H7 (cell line): ENCODE data around the gene FHDC1. TPM values are rescaled to one million over a fixed set of nuclear protein-coding genes. Genes with fewer than 3 reads are reported as not detected.

Experiments used
- DNase-seq: peaks from one replicate; pipeline ENCODE4 v3.0.0; 2012
- H3K27me3 ChIP-seq: 2 replicates; pipeline ENCODE4 v1.6.0; 2011; ENCODE audit warnings: mild to moderate bottlenecking, low read length; ENCODE audit not compliant: control insufficient read depth, insufficient read depth
- H3K36me3 ChIP-seq: replicated peaks from 2 replicates; pipeline ENCODE4 v1.5.1; 2011; ENCODE audit warnings: low read length; ENCODE audit not compliant: control insufficient read depth, insufficient read depth
- H3K4me3 ChIP-seq: 2 replicates; pipeline ENCODE4 v1.5.1; 2011; ENCODE audit warnings: low read depth, mild to moderate bottlenecking, control low read depth, low read length, moderate library complexity; ENCODE audit not compliant: insufficient read depth
- total RNA-seq: library from RNA; depleted of rRNA; stranded (reverse); fragments of >200 nt; shearing (Covaris generic); gene quantifications from 2 replicates; pipeline ENCODE4 v1.2.3, GENCODE V29; 2014

The FHDC1 gene
- total RNA-seq, 1 experiment from 2014 or later: 4.6 TPM

DNA sequence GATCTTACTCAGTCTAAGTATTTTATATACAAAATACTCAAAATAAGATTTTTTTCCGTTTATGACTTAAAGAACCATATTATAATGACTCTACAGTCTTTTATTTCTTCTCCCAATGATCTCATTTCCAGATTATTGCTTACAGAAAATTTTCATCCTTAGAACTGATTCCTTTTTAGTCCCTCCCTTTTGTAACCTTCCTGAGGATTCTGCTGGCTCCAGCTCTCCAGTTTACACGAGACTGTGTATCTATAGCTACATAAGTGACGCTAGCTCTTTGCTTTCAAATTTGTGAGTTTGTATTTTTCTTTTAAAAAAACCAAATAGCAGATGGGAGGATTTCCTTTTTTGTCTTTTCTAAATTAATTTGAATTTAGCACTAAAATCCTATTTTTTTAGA is 24.0 kb downstream of the FHDC1 start:
- DNase-seq: no peak
- Histone ChIP-seq H3K36me3 (peaks cover 23% of the 10 kb centered on the region), H3K4me3 (no peak overlapping the region), H3K27me3 (no peaks in the 10 kb centered on the region)

GRCh38 chr4:152961014-152961772 is 25.1 kb downstream of the FHDC1 start:
- peaks cover 27% of the 10 kb centered on the region for H3K36me3 ChIP-seq
- no peak for DNase-seq

GRCh38 chr4:152961773-152962115 is 25.6 kb downstream of the FHDC1 start:
- Histone ChIP-seq H3K4me3 (no peak overlapping the region), H3K27me3 (no peaks in the 10 kb centered on the region), H3K36me3 (peaks cover 26% of the 10 kb centered on the region)
- no peak for DNase-seq

More at GRCh38 chr4:152961014-152961772, 25.1 kb downstream of the FHDC1 start:
- H3K4me3 ChIP-seq: no peak overlapping the region
- H3K27me3 ChIP-seq: no peaks in the 10 kb centered on the region

GRCh38 chr4:152962150-152962549 is 26.0 kb downstream of the FHDC1 start:
- Histone ChIP-seq H3K36me3 (peaks cover 26% of the 10 kb centered on the region), H3K4me3 (no peak overlapping the region), H3K27me3 (no peaks in the 10 kb centered on the region)
- DNase-seq: no peak

GRCh38 chr4:152964335-152964734 is 28.2 kb downstream of the FHDC1 start:
- H3K27me3 ChIP-seq: no peaks in the 10 kb centered on the region
- no peak for DNase-seq
- H3K4me3 ChIP-seq: no peak overlapping the region
- H3K36me3 ChIP-seq: peaks cover 37% of the 10 kb centered on the region

GRCh38 chr4:152965611-152966010 is 29.5 kb downstream of the FHDC1 start:
- no peaks in the 10 kb centered on the region for H3K27me3 ChIP-seq
- no peak for DNase-seq
- H3K36me3 ChIP-seq: peaks cover 40% of the 10 kb centered on the region
- H3K4me3 ChIP-seq: no peak overlapping the region

DNA sequence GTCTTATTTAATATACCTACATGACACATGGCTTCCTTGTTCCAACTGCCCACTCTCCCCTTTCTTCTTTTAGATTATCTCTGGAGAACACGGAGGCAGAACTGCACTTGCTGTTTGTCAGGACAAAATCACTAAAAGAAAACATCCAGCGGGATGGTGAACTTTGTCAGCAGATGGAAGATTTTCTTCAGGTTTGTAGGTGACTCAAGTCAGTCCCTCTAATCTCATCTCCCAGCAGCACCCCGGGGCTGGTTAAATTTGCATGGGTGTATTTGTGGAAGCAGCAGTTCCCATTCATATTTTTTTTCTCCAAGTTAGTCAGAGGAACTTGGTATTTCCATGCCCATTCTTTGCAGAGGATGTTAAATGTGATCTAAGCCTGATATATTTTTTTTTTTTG is 31.8 kb downstream of the FHDC1 start:
- no peak overlapping the region for H3K4me3 ChIP-seq
- no peak for DNase-seq
- no peaks in the 10 kb centered on the region for H3K27me3 ChIP-seq
- H3K36me3 ChIP-seq: peaks cover 43% of the 10 kb centered on the region

- no peaks in the 10 kb centered on the region for H3K27me3 ChIP-seq
- no peak for DNase-seq
- peaks cover 42% of the 10 kb centered on the region for H3K36me3 ChIP-seq
- H3K4me3 ChIP-seq: no peak overlapping the region
Measured at GRCh38 chr4:152968806-152969394, 32.8 kb downstream of the FHDC1 start.

DNA sequence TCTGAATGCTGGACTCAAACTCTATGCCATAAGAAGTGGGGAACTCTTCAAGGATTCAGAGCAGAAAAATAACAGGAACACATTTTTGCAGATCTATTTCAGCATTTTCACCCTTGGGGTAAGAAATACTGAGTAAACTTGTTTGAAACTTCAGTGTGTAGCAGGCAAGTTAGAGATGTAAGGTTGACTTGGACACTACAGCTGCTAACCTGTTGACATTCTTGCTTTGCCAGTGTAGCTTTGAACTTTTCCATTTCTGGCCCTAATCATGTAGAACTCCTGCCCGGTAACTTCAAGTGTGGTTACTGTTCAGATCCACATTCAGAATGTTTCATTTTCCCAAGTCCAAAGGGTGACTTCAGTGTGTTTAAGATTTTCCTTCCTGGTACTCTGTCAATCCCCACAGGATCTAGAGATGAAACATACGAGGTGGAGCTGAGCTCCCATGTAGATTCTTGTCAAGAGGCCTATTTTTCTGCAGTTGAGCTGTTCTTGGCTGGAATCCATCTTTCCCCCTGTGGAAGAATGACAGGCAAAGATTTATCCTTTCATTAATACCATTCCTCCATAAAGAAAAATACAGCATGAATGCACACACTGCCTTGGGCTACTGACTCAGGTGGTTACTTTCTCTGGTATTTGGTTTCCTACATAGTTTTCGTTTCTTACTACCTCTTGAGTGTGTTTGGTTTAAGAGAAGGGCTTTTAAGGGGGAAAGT is 34.1 kb downstream of the FHDC1 start:
- no peak overlapping the region for H3K4me3 ChIP-seq
- H3K36me3 ChIP-seq: peaks cover 37% of the 10 kb centered on the region
- DNase-seq: no peak
- no peaks in the 10 kb centered on the region for H3K27me3 ChIP-seq

- no peak overlapping the region for H3K4me3 ChIP-seq
- no peak for DNase-seq
- H3K27me3 ChIP-seq: no peaks in the 10 kb centered on the region
- H3K36me3 ChIP-seq: peaks cover 32% of the 10 kb centered on the region
Measured at GRCh38 chr4:152971053-152971452, 34.9 kb downstream of the FHDC1 start.

DNA sequence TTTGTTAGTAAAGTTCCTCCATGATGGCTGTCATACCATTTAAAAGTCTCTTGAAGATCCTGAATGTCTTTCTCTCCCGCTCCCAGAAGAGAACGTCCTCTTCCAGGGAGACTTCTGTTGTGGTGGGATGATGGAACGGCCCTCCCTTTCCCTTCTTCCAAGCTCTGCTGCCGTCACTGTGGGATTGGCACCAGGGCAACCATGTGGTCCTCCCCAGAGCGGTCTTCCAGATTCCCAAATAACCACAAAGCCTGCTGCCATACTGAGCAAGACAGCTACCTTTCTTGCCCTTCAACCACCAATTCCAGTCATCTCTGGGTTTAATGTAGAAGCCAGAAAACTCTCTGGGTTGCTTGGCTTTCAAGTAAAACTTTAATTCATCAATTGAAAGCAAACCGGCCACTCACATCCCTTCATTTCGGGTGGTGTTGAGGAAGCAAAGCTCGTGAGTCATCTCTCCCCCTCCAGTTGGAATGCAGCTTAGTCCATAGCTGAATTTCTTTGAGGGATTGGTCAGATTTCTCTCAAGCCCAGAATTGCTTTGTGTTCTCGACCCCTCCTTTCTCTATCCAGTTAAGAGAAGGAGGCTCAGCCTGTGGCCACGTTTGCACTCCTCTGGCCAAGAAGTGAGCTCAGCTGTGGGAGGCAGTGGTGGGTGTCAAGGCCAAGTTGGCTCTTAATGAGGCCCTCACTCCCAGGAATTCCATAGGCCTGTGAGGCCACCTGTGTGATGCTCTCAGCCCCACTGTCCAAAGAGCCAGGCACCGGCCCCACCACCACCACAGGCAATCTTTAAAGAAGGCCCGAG is 36.9 kb downstream of the FHDC1 start:
- no peak for DNase-seq
- peaks cover 28% of the 10 kb centered on the region for H3K36me3 ChIP-seq

GRCh38 chr4:152973629-152974467 is 37.7 kb downstream of the FHDC1 start:
- Histone ChIP-seq H3K36me3 (peaks cover 24% of the 10 kb centered on the region), H3K4me3 (no peak overlapping the region), H3K27me3 (no peaks in the 10 kb centered on the region)
- DNase-seq: no peak

More for the DNA sequence above, 36.9 kb downstream of the FHDC1 start:
- Histone ChIP-seq H3K27me3 (no peaks in the 10 kb centered on the region), H3K4me3 (no peak overlapping the region)

DNA sequence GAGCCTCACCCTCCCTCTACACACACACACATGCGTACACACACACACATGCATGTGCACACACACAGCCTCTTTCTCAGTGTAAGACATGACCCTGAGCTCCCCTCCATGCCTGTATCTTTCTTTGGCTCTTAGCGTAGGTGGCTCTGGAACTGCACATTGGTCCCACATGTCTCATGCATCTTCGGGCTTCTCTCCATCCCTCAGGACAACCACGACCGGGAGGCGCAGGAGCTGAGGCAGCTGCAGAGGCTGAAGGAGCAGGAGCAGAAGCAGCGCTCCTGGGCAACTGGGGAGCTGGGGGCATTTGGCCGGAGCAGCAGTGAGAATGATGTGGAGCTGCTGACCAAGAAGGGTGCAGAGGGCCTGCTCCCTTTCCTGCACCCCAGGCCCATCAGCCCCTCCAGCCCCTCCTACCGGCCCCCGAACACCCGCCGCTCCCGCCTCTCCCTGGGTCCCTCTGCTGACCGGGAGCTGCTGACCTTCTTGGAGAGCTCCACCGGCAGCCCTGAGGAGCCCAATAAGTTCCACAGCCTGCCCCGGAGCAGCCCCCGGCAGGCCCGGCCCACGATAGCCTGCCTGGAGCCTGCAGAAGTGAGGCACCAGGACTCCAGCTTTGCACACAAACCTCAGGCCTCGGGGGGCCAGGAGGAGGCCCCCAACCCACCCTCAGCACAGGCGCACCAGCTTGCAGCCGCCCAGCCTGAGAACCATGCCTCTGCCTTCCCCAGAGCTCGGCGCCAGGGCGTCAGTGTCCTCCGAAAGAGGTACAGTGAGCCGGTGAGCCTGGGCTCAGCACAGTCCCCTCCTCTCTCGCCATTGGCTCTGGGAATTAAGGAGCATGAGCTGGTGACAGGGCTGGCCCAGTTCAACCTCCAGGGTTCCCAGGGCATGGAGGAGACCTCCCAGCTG is 38.6 kb downstream of the FHDC1 start:
- peaks cover 21% of the 10 kb centered on the region for H3K36me3 ChIP-seq
- peak; percentile 56 for DNase-seq
- no peak overlapping the region for H3K4me3 ChIP-seq
- H3K27me3 ChIP-seq: no peaks in the 10 kb centered on the region
